Panc1 (cell line): ENCODE measurements around the gene DDX49.

Experiments
- CTCF ChIP-seq: fragments of 450-650 bp; IDR thresholded peaks from 2 replicates; pipeline ENCODE4 v1.5.1; 2017; ENCODE audit warnings: mild to moderate bottlenecking
- POLR2AphosphoS5 ChIP-seq: IDR thresholded peaks from 2 replicates; pipeline ENCODE4 v1.6.1; 2012; ENCODE audit warnings: mild to moderate bottlenecking, low read depth, low read length, moderate library complexity
- SIN3A ChIP-seq: IDR thresholded peaks from 2 replicates; pipeline ENCODE4 v1.6.1; 2012; ENCODE audit warnings: low read depth, mild to moderate bottlenecking, low read length, moderate library complexity, borderline replicate concordance; ENCODE audit not compliant: insufficient read depth
- TCF7L2 ChIP-seq: IDR thresholded peaks from 2 replicates; pipeline ENCODE4 v1.6.1; 2011; ENCODE audit warnings: mild to moderate bottlenecking, low read depth, low read length, inconsistent platforms
- TF ChIP-seq, protein P1 (sequence below), 2 experiments: IDR thresholded peaks; 2 replicates each; pipeline ENCODE4 v1.6.1; 2011 to 2012; ENCODE audit warnings: low read depth in 2 of 2, control low read depth in 1 of 2, low read length in 1 of 2, mild to moderate bottlenecking in 1 of 2, moderate library complexity in 1 of 2; ENCODE audit not compliant: insufficient read depth in 1 of 2

- no peak for TF ChIP-seq CTCF
- TF ChIP-seq POLR2AphosphoS5: no peak
- TF ChIP-seq, protein P1, sequence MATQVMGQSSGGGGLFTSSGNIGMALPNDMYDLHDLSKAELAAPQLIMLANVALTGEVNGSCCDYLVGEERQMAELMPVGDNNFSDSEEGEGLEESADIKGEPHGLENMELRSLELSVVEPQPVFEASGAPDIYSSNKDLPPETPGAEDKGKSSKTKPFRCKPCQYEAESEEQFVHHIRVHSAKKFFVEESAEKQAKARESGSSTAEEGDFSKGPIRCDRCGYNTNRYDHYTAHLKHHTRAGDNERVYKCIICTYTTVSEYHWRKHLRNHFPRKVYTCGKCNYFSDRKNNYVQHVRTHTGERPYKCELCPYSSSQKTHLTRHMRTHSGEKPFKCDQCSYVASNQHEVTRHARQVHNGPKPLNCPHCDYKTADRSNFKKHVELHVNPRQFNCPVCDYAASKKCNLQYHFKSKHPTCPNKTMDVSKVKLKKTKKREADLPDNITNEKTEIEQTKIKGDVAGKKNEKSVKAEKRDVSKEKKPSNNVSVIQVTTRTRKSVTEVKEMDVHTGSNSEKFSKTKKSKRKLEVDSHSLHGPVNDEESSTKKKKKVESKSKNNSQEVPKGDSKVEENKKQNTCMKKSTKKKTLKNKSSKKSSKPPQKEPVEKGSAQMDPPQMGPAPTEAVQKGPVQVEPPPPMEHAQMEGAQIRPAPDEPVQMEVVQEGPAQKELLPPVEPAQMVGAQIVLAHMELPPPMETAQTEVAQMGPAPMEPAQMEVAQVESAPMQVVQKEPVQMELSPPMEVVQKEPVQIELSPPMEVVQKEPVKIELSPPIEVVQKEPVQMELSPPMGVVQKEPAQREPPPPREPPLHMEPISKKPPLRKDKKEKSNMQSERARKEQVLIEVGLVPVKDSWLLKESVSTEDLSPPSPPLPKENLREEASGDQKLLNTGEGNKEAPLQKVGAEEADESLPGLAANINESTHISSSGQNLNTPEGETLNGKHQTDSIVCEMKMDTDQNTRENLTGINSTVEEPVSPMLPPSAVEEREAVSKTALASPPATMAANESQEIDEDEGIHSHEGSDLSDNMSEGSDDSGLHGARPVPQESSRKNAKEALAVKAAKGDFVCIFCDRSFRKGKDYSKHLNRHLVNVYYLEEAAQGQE (IDR thresholded peaks at IDR 0.05; ENCODE audit: insufficient read depth in 1 of 2, low read depth in 2 of 2, low read length in 1 of 2): no peak
- no peak for TF ChIP-seq TCF7L2
- no peak for TF ChIP-seq SIN3A
These were observed 27.4 kb downstream of the DDX49 start for GRCh38 chr19:18946918-18947317.
